ENCODE results near the gene TOMM70.

Gene TOMM70

GRCh38 chr3:100370756-100371155 lies 30.1 kb downstream of the TOMM70 start:
- TF ChIP-seq, protein P1, sequence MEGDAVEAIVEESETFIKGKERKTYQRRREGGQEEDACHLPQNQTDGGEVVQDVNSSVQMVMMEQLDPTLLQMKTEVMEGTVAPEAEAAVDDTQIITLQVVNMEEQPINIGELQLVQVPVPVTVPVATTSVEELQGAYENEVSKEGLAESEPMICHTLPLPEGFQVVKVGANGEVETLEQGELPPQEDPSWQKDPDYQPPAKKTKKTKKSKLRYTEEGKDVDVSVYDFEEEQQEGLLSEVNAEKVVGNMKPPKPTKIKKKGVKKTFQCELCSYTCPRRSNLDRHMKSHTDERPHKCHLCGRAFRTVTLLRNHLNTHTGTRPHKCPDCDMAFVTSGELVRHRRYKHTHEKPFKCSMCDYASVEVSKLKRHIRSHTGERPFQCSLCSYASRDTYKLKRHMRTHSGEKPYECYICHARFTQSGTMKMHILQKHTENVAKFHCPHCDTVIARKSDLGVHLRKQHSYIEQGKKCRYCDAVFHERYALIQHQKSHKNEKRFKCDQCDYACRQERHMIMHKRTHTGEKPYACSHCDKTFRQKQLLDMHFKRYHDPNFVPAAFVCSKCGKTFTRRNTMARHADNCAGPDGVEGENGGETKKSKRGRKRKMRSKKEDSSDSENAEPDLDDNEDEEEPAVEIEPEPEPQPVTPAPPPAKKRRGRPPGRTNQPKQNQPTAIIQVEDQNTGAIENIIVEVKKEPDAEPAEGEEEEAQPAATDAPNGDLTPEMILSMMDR (IDR thresholded peaks at IDR 0.05; ENCODE audit: low read depth, low read length, missing control alignments): no peak
- H3K4me3 ChIP-seq (ENCODE audit: low read depth, low read length): no peak overlapping the region
- no peak for DNase-seq (ENCODE audit: low read depth)

DNA sequence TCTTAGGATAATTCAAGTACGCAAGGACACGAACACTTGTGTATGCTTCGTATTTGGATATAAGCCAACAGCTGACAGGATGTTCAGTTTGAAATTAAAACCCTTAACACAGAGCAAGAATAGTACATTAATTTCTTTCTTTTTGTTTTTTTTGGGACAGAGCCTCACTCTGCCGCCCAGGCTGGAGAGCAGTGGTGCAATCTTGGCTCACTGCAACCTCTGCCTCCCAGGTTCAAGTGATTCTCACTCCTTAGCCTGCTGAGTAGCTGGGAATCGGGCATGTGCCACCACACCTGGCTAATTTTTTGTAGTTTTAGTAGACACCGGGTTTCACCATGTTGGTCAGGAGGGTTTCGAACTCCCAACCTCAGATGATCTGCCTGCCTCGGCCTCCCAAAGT lies 32.4 kb downstream of the TOMM70 start:
- DNase-seq (ENCODE audit: low read depth): no peak
- TF ChIP-seq, protein P1 (IDR thresholded peaks at IDR 0.05; ENCODE audit: low read depth, low read length, missing control alignments): no peak

DNA sequence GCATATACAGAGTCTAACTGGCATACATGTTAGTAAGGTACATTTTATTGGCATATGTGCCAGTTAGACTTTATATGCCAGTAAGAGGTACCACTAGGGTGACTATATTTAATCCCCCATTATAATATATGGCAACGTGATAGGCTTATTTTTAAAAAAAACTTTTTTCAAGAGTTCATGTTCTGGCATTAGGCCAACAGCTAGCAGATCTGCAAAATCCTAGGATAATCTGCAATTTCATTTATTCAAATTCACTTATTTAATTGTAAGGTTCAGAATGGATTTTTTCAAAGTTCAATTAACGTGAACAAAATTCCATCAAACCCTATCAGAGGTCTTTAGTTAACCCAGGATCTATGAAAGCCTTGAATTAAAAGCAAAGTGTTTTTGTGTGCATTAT lies 34.5 kb downstream of the TOMM70 start:
- no peak overlapping the region for H3K4me3 ChIP-seq (ENCODE audit: low read depth, low read length)
- DNase-seq (ENCODE audit: low read depth): no peak
- TF ChIP-seq, protein P1 (IDR thresholded peaks at IDR 0.05; ENCODE audit: low read depth, low read length, missing control alignments): no peak

More for the DNA sequence above, 32.4 kb downstream of the TOMM70 start:
- no peak overlapping the region for H3K4me3 ChIP-seq (ENCODE audit: low read depth, low read length)

DNA sequence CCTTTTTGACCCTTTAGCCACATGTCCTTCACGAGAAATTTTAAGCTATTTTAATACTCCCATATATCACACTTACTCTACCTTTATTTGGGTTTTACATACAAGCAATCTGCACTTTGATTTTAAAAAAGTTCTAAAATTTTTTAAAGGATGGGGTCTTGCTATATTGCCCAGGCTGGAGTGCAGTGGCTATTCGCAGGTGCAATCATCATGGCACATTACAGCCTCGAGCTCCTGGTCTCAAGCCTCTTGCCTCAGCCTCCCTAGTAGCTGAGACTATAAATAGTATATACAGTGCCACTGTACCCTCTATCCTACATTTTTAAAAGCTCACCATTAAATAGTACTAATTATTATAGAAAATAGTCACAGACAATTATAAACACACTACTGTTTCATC lies 36.5 kb downstream of the TOMM70 start:
- H3K4me3 ChIP-seq (ENCODE audit: low read depth, low read length): no peak overlapping the region
- DNase-seq (ENCODE audit: low read depth): no peak
- TF ChIP-seq, protein P1 (IDR thresholded peaks at IDR 0.05; ENCODE audit: low read depth, low read length, missing control alignments): no peak

DNA sequence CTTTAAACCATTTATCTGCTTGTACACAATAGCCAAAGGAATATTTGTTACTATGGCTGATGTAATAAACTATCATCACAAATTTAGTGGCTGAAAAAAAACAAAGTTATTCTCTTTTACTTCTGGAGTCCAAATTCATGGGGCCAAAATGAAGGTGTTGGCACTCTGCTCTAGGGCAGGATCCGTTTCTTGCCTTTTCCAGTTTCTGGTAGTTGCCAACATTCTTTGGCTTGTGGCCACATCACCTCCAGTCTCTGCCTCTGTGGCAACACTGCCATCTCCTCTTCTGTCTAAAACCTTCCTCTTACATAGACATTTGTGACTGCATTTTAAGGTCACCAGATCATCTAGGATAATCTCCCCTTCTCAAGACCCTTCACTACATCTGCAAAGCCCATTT lies 39.0 kb downstream of the TOMM70 start:
- no peak for DNase-seq (ENCODE audit: low read depth)
- H3K4me3 ChIP-seq (ENCODE audit: low read depth, low read length): no peak overlapping the region
- TF ChIP-seq, protein P1 (IDR thresholded peaks at IDR 0.05; ENCODE audit: low read depth, low read length, missing control alignments): no peak

- TF ChIP-seq, protein P1 (IDR thresholded peaks at IDR 0.05; ENCODE audit: low read depth, low read length, missing control alignments): no peak
- no peak for DNase-seq (ENCODE audit: low read depth)
Observed at GRCh38 chr3:100360757-100361496, 40.0 kb downstream of the TOMM70 start.

DNA sequence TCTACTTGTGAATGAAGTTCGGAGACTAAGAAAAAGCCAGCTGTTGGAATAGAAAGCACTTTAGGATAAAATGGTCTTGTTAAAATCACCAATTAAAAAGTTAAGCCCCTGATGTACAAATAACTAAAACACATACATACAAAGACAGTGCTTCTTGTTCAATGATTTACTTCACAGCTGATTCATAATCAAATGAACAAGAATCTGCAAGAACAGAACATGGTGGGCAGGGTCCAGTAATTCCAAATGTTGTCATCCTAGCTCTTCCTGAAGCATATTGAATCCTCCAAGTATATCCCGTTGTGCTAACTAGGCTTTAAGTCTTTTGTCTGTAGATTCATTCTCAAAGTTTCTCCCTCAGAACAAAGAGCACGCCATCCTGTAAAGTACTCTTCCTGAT lies 41.9 kb downstream of the TOMM70 start:
- H3K4me3 ChIP-seq (ENCODE audit: low read depth, low read length): no peak overlapping the region
- no peak for DNase-seq (ENCODE audit: low read depth)
- TF ChIP-seq, protein P1 (IDR thresholded peaks at IDR 0.05; ENCODE audit: low read depth, low read length, missing control alignments): no peak

More at GRCh38 chr3:100360757-100361496, 40.0 kb downstream of the TOMM70 start:
- no peak overlapping the region for H3K4me3 ChIP-seq (ENCODE audit: low read depth, low read length)

Data from GM12864 (cell line).